Medulla oblongata (tissue), 1 donor: Measurements from ENCODE around the gene NSMF.
A peak's percentile ranks its signal among the peaks of the same experiment; 100 is the strongest.

ENCODE experiments used
- DNase-seq: peaks from one replicate; pipeline ENCODE4 v3.0.0-alpha.2; 2015; ENCODE audit errors: extremely low spot score

The NSMF gene

DNA sequence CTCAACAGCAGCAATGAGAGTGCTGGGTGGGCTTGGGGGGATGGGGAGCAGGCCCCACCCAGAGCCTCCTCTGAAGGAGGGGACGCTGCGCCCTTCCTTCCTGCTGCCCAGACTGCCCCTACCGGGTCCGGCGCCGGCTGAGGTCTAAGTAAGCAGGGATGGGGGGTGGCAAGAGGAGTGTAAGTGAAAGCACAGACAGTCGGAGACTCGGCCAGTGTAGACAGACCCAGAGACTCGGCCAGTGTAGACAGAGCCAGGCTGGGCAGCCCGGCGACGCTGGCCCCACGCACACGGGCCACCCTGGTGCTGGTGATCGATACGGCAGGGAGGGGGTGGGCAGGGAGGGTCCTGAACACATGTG is 10.6 kb downstream of the NSMF start:
- DNase-seq = no peak

- peak; percentile 63 for DNase-seq
These were observed 11.2 kb downstream of the NSMF start for GRCh38 chr9:137447722-137448601.

- DNase-seq = peak; percentile 50
These were observed 12.2 kb downstream of the NSMF start for GRCh38 chr9:137446851-137447471.

DNA sequence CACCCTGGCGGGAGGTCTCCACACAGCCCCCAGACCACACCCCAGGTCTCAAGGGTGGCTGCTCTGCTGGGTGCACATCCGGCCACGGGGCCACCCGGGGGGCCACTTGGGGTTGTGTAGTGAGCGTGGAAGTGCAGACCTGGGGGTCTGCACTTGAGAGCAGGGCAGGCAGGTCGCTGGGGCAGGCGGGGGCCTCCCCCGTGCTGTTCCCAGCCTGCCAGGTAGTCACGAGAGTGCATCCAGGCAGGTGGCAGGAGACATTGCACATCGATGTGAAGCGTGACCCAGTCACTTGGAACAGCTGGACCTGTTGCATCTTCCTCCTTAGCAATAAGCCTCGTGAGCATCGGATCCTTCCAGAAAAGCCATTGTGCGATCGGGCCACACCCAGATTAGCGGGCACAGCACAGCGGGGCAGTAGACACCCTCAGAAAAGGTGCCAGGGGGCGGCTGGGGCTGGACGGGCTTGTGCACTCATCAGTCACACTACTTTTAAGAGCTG is 13.2 kb downstream of the NSMF start:
- no peak for DNase-seq

GRCh38 chr9:137445275-137445807 is 13.8 kb downstream of the NSMF start:
- DNase-seq = peak; percentile 85

- DNase-seq = no peak
These were observed 14.9 kb downstream of the NSMF start for GRCh38 chr9:137444106-137444790.

DNA sequence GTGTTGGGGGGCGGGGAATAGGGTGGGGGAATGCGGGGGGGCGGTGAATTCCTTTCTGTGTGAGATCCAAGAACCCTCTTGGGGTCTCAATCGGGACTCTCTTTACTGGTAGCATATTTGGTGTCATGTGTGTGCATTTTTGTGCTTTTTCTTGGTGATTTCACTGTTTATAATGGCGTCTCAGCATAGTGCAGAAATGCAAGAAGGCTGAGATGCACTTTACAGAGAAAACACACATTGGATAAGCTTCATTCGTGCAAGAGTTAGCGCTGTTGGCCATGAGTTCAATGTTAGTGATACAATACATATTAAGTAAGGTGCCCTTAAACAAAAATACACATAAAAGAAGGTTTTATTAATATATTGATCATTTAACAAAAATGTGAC is 17.2 kb downstream of the NSMF start:
- no peak for DNase-seq

DNA sequence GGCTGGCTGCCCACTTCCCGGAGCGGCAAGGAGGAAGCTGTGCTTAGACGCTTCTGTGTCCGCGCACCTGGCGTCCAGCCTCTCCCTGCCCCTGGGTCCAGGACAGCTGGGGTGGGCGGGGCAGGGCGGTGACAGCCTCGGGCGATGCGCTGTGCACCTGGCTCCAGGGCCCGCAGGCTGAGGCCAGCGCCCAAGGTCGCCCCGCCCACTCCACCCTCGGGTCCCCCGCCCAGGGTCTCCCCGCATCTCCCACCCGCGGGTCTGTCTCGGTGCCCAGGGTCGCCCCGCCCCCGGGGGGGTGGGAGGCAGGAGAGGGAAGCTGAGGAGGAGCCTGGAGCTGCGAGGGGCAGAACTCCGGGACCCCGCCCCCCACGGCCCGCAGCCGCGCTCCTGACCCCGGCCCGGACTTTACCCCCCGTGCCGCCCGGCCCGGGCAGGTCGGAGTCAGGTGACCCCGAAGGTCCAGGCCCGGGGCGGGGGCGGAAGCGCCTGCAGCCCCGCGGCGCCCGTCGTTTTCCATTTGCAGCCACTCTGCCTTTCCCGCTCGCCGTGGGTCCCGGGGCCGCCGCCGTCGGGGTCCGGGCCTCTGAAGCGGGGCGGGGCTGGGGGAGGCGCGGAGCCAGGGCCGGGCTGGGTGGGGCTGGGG is 17.7 kb downstream of the NSMF start, which contains the start of gene ENTPD8:
TSS of gene ENTPD8 (minus strand) at position 69 of the 646 bp plus-strand sequence. CDS start 3,072 bp downstream, outside the sequence.
- no peak for DNase-seq

DNA sequence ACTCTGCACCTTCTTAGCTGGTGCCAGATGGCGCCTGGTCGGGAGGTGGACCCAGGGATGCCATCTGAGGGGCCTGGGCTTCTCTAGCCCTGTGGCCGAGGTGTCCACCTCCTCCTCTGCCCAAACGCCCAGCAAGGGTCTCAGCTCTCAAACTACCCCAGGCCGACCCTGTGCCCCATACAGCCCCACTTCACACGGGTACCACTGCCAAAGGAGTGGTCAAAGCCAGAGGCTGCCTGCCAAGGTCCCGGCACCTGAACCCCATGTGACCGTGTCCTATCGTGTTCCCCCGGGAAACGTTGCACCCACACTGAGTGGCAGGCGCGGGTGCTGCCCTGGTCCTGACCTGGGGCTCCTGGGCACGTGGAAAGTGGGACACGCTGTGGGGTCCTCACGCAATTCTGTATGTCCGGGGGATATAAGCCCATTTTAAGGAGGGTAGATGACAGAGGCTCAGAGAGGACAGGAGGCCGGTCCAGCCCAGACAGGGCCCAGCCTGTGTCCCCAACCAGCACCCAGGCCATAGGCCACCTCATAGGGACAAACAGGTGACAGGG is 19.9 kb downstream of the NSMF start:
- DNase-seq = no peak

DNA sequence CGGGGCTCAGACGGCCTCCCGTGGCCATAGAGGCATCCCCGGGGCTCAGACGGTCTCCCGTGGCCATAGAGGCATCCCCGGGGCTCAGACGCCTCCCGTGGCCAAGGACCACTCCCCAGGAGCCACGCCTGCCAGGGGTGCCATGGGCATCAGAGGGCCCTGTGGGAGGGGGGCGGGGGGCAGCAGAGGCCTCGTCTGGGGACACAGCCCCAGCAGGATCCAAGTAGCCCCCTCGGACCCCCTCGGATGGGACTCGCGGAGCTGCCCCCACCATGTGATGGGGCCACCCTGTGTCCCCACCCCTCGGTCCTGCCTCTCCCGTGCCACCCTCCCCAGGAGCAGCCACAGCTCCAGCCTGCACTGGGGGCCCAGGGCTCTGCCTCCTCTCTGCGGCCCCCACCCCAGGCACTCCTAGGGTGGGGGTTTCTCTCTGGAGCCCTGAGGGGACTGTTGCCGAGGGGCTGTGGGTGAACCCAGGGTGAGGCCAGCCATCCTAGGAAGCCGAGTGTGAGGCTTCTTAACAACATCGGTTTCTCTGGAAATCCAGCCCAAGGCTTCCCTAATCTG is 20.5 kb downstream of the NSMF start:
- no peak for DNase-seq

DNA sequence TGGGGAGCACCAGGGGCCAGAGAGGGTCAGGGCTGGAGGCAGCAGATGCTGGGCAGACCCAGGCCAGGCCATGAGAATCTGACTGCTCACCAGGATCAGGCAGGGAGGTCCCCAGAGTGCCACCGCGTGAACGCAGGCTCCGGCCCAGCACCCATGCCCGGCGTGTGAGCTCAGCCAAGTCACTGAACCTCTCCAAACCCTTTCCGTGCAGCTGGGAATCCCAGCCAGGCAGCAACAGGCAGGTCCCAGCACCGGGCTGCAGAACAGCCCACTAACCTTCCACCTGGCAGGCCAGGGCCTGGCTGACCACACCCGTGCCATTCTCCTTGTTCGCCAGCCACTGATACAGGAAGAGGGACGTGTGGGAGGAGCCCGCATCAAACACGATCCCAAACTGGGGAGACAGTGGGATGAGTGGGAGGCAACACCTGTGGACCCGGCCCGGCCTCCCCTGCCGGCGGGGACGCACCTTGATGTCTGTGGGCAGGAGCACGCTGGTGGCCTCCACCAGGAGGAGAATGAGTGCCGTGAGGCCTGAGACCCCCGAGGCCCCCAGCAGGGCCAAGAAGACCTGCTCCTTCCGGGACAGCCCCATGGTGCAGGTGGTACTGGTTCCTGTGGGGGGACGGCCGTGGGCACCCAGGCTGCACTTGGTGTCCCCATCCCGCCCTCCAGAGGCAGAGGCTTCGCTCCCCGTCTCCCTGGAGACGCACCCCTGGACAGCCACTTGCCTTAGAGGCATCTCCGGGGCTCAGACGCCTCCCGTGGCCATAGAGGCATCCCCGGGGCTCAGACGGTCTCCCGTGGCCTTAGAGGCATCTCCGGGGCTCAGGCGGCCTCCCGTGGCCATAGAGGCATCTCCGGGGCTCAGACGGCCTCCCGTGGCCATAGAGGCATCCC is 21.2 kb downstream of the NSMF start:
- no peak for DNase-seq

DNA sequence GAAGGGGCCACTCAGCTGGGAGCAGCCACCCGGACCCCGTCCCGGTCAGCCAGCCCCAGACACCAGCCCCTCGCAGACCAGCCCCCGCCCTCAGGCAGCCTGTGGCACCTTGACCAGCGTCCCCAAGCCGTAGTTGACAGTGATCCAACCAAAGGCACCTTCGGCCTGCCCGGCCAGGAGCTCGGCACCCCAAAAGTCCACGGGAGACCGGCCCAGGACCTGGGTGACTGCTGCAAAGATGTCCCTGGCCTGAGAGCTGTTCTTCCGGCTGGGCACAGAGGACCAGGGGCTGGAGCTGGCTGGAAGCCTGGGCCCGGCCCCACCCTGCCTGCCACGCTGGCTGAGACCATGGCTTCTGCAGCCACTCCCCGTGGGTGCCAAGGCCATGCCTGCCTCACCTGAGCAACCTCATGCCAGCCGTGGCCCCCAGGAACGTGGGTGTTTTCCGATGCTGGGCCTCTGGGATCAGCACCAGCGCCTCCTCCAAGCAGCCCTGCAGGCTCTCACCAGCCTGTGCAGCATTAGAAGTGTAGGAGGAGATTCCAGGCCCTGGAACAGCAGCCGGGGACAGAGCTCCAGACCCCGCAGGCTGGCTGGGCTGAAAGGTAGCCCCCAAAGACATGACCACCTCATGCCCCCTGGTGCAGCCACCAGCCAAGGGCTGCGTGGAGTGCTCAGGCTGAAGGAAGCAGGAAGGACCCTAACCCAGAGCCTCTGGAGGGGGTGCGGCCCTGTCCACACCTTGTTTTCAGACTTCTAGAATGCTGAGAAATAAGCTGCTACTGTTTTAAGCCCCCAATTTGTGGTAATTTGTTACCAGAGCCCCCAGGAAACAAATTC is 22.2 kb downstream of the NSMF start:
- no peak for DNase-seq

DNA sequence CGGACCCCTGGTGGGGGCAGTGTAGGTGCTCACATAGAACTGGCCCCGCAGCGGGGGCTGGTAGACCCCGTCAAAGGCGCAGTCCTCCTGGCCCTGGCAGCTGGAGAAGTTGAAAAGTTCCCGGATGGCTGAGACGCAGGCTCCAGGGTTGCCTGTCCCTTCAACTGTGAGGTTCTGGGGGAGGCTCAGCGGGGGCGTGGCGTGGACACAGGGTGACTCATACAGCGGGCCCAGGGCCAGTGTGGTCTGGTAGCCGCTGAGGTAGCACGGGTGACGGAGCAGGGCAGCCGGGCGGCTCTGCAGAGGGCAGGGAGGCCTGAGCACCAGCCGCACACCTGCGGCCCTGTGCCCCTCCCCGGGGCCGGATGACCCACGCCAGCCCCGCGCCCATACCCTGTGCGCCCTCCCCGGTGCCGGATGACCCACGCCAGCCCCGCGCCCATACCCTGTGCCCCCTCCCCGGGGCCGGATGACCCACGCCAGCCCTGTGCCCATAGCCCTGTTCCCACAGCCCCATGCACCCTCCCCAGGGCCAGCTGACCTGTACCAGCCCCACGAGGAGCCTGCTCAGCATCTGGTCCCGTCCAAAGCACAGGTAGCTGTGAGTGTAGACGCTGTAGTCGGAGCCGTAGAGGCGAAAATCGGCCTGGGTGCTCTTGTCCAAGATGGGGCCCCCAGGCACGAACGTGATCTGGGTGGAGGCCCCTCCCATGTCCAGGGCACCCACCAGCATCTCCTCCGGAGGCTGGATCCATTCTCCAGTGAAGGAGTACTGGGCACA is 23.0 kb downstream of the NSMF start:
- DNase-seq = no peak

DNA sequence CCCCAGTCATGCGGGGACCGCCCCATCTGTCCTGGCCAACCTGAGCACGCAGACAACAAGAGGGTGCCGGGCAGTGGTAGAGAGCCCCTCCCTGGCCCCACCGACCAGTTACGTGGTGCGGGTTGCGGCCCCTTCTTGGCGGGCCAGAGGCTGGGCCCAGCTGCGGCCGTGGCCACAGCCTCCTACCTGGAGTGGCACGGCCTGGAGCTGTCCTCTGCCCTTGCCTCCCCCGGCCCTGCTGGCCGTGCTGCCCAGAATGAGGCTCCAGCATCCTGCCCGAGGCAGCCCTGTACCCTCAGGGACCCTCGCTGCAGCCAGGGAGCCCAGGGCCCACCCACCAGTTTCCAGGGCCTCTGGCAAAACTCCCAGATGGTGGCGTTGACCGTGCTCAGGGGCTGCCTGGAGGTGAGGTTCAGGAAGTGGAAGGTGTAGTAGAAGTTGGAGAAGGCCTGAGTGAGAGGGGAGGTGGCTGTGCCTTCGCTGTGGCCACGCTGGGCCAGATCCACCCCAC is 23.7 kb downstream of the NSMF start:
- DNase-seq = no peak

DNA sequence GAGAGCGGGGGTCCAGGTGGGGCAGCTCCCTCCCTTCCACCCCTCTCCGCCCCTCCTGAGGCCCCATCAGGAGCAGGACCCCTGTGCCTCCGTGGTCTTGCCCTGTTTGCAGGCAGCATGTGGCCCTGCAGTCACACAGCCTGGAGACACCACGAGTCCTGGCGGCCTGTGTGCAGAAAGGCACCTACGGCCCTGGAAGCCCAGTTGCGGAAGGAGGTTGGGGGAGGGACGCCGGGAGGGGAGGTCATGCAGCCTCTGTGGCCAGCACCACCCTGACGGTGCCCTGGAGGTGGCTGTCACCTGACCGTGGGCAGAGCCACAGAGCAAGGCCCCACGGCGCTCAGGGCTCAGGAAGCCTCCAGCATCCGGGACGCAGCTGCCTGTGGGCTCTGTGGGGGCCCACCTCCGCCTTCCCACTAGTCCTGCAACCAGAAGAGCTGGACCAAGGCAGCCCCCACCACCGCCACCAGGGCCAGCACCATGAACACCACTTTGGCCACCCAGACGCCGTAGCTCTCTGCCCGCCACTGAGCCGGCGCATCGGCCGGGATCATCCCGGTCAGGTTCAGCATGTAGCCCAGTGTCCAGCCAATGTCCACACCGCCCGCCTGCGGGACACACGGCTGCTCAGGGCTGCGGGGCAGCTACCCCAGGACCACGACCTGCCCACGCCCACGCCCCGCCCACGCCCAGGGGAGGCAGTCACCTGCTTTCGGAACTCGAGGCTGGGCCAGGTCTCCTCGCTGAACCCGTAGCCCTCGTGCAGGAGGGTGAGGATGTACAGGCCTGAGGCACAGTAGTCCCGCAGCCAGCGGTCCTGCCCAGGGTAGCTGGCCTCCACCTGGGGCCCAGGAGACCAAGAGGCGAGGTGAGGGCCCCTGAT is 24.4 kb downstream of the NSMF start:
- no peak for DNase-seq

GRCh38 chr9:137433916-137434431 is 25.2 kb downstream of the NSMF start:
- DNase-seq = no peak
